HG02943 (cell line): Measurements from ENCODE around the gene MPP3.
"Not testable (repeated sequence)": the region's sequence is repeated elsewhere in the genome, so short reads cannot be mapped to it uniquely, and the experiment has no call there.

Experiments used
- ATAC-seq: cut with Tn5 transposase; IDR thresholded peaks from one replicate; pipeline ENCODE4 v1.9.1; 2021; ENCODE audit warnings: mild to moderate bottlenecking, low read depth, moderate library complexity; ENCODE audit not compliant: unreplicated experiment

Gene MPP3

GRCh38 chr17:43832976-43833829 is at the start of gene MPP3:
Gene MPP3 (minus strand): TSS chr17:43833146. CDS start chr17:43831906, 1,240 bp downstream.
- no peak for ATAC-seq

- no peak for ATAC-seq
Measured at GRCh38 chr17:43881758-43882505, 49.0 kb upstream of the MPP3 start.

- no peak for ATAC-seq
Measured at GRCh38 chr17:43881181-43881580, 48.2 kb upstream of the MPP3 start.

GRCh38 chr17:43880420-43880991 is 47.6 kb upstream of the MPP3 start:
- ATAC-seq, result no peak

GRCh38 chr17:43879723-43880419 is 46.9 kb upstream of the MPP3 start:
- ATAC-seq, result no peak

GRCh38 chr17:43878260-43879175 is 45.6 kb upstream of the MPP3 start:
- no peak for ATAC-seq

GRCh38 chr17:43877451-43878155 is 44.7 kb upstream of the MPP3 start:
- no peak for ATAC-seq

GRCh38 chr17:43877031-43877430 is 44.1 kb upstream of the MPP3 start:
- ATAC-seq, result no peak

- no peak for ATAC-seq
Measured at GRCh38 chr17:43875476-43876147, 42.7 kb upstream of the MPP3 start.

- no peak for ATAC-seq
Measured at GRCh38 chr17:43874293-43874692, 41.3 kb upstream of the MPP3 start.

- ATAC-seq, result no peak
Measured at GRCh38 chr17:43873815-43874214, 40.9 kb upstream of the MPP3 start.

- ATAC-seq, result no peak
Measured at GRCh38 chr17:43873091-43873490, 40.1 kb upstream of the MPP3 start.

GRCh38 chr17:43871946-43872690 is 39.2 kb upstream of the MPP3 start:
- ATAC-seq, result no peak

- ATAC-seq, result not testable (repeated sequence)
Measured at GRCh38 chr17:43869031-43869430, 36.1 kb upstream of the MPP3 start.

- no peak for ATAC-seq
Measured at GRCh38 chr17:43868226-43868994, 35.5 kb upstream of the MPP3 start.

- ATAC-seq, result no peak
Measured at GRCh38 chr17:43864161-43864984, 31.4 kb upstream of the MPP3 start.
